A549 treated with CpdA at 1 μM for 4 hours (cell line): ENCODE data around the gene NEURL1B. TPM values are rescaled to one million over a fixed set of nuclear protein-coding genes. Genes with fewer than 3 reads are reported as not detected.

Experiments used
- total RNA-seq: library from RNA; stranded (reverse); fragments of 200-300 nt; extraction: Qiagen RNA extraction; gene quantifications from 5 replicates; pipeline ENCODE4 v1.2.3, GENCODE V29; 2022; ENCODE audit warnings: low read depth

Gene NEURL1B
- 2.2 to 3.4 TPM (median 2.6 TPM) in 5 replicates for total RNA-seq

GRCh38 chr5:172640822-172641358 lies at the start of gene NEURL1B:
Gene NEURL1B, plus strand, starts transcription at chr5:172641263. Its CDS starts 144 bp downstream, at chr5:172641407.

Other genes starting within 250 kb of the NEURL1B start
- 12.0 to 17.7 TPM (median 16.0 TPM) in 5 replicates for gene SH3PXD2B, start 186.7 kb upstream of the NEURL1B start, total RNA-seq
- 236 to 316 TPM (median 299 TPM) in 5 replicates for gene DUSP1, start 129.9 kb downstream of the NEURL1B start, total RNA-seq
- gene ERGIC1, start 193.0 kb downstream of the NEURL1B start, total RNA-seq = 249 to 302 TPM (median 290 TPM) in 5 replicates